Measurements from ENCODE around the gene APBB1IP.

Gene APBB1IP

GRCh38 chr10:26513101-26513500, 75.0 kb downstream of the APBB1IP start:
- no peak for TF ChIP-seq POLR2AphosphoS5 (IDR thresholded peaks at IDR 0.05; ENCODE audit: borderline replicate concordance, low read depth, low read length)
- TF ChIP-seq FOXP2 (optimal IDR thresholded peaks at IDR 0.05; ENCODE audit: control extremely low read depth, extremely low read length, insufficient read depth) = no peak
- TF ChIP-seq EZH2 (IDR thresholded peaks at IDR 0.05) = no peak
- Histone ChIP-seq H3K9ac (ENCODE audit: insufficient read length) (no peak overlapping the region), H3K4me3 (no peak overlapping the region), H3K27ac (no peak overlapping the region), H3K36me3 (ENCODE audit: insufficient read depth, low read length) (no peaks in the 10 kb centered on the region), H3K9me3 (ENCODE audit: low read depth, low read length) (no peaks in the 10 kb centered on the region)
- DNase-seq (ENCODE audit: low read depth, low spot score) = no peak

GRCh38 chr10:26516540-26517101, 78.5 kb downstream of the APBB1IP start:
- TF ChIP-seq POLR2AphosphoS5 (IDR thresholded peaks at IDR 0.05; ENCODE audit: borderline replicate concordance, low read depth, low read length) (no peak), EZH2 (IDR thresholded peaks at IDR 0.05) (no peak), FOXP2 (optimal IDR thresholded peaks at IDR 0.05; ENCODE audit: control extremely low read depth, extremely low read length, insufficient read depth) (no peak)
- Histone ChIP-seq H3K9ac (ENCODE audit: insufficient read length) (no peak overlapping the region), H3K36me3 (ENCODE audit: insufficient read depth, low read length) (no peaks in the 10 kb centered on the region), H3K9me3 (ENCODE audit: low read depth, low read length) (no peaks in the 10 kb centered on the region), H3K4me3 (no peak overlapping the region), H3K27ac (no peak overlapping the region)
- DNase-seq (ENCODE audit: low read depth, low spot score) = no peak

GRCh38 chr10:26517141-26517867, 79.2 kb downstream of the APBB1IP start:
- no peak overlapping the region for H3K4me3 ChIP-seq
- H3K9ac ChIP-seq (ENCODE audit: insufficient read length) = no peak overlapping the region

GRCh38 chr10:26519803-26520202, 81.7 kb downstream of the APBB1IP start:
- no peaks in the 10 kb centered on the region for H3K36me3 ChIP-seq (ENCODE audit: insufficient read depth, low read length)
- TF ChIP-seq FOXP2 (optimal IDR thresholded peaks at IDR 0.05; ENCODE audit: control extremely low read depth, extremely low read length, insufficient read depth) = no peak
- no peak for TF ChIP-seq POLR2AphosphoS5 (IDR thresholded peaks at IDR 0.05; ENCODE audit: borderline replicate concordance, low read depth, low read length)
- no peak for TF ChIP-seq EZH2 (IDR thresholded peaks at IDR 0.05)
- no peak overlapping the region for H3K27ac ChIP-seq
- H3K4me3 ChIP-seq = no peak overlapping the region
- H3K9me3 ChIP-seq (ENCODE audit: low read depth, low read length) = no peaks in the 10 kb centered on the region
- no peak for DNase-seq (ENCODE audit: low read depth, low spot score)
- H3K9ac ChIP-seq (ENCODE audit: insufficient read length) = no peak overlapping the region

More at GRCh38 chr10:26517141-26517867, 79.2 kb downstream of the APBB1IP start:
- H3K36me3 ChIP-seq (ENCODE audit: insufficient read depth, low read length) = no peaks in the 10 kb centered on the region
- TF ChIP-seq FOXP2 (optimal IDR thresholded peaks at IDR 0.05; ENCODE audit: control extremely low read depth, extremely low read length, insufficient read depth) (no peak), POLR2AphosphoS5 (IDR thresholded peaks at IDR 0.05; ENCODE audit: borderline replicate concordance, low read depth, low read length) (no peak), EZH2 (IDR thresholded peaks at IDR 0.05) (no peak)
- H3K9me3 ChIP-seq (ENCODE audit: low read depth, low read length) = no peaks in the 10 kb centered on the region
- no peak for DNase-seq (ENCODE audit: low read depth, low spot score)
- no peak overlapping the region for H3K27ac ChIP-seq

GRCh38 chr10:26520575-26520974, 82.4 kb downstream of the APBB1IP start:
- DNase-seq (ENCODE audit: low read depth, low spot score) = no peak
- Histone ChIP-seq H3K9ac (ENCODE audit: insufficient read length) (no peak overlapping the region), H3K36me3 (ENCODE audit: insufficient read depth, low read length) (no peaks in the 10 kb centered on the region), H3K27ac (no peak overlapping the region), H3K9me3 (ENCODE audit: low read depth, low read length) (no peaks in the 10 kb centered on the region), H3K4me3 (no peak overlapping the region)
- no peak for TF ChIP-seq EZH2 (IDR thresholded peaks at IDR 0.05)
- no peak for TF ChIP-seq POLR2AphosphoS5 (IDR thresholded peaks at IDR 0.05; ENCODE audit: borderline replicate concordance, low read depth, low read length)
- TF ChIP-seq FOXP2 (optimal IDR thresholded peaks at IDR 0.05; ENCODE audit: control extremely low read depth, extremely low read length, insufficient read depth) = no peak

GRCh38 chr10:26524161-26524896, 86.2 kb downstream of the APBB1IP start:
- DNase-seq (ENCODE audit: low read depth, low spot score) = no peak
- TF ChIP-seq EZH2 (IDR thresholded peaks at IDR 0.05) (no peak), POLR2AphosphoS5 (IDR thresholded peaks at IDR 0.05; ENCODE audit: borderline replicate concordance, low read depth, low read length) (no peak), FOXP2 (optimal IDR thresholded peaks at IDR 0.05; ENCODE audit: control extremely low read depth, extremely low read length, insufficient read depth) (no peak)
- H3K9me3 ChIP-seq (ENCODE audit: low read depth, low read length) = no peaks in the 10 kb centered on the region
- H3K27ac ChIP-seq = no peak overlapping the region
- no peak overlapping the region for H3K4me3 ChIP-seq
- H3K9ac ChIP-seq (ENCODE audit: insufficient read length) = no peak overlapping the region
- H3K36me3 ChIP-seq (ENCODE audit: insufficient read depth, low read length) = no peaks in the 10 kb centered on the region

- Histone ChIP-seq H3K27ac (no peak overlapping the region), H3K36me3 (ENCODE audit: insufficient read depth, low read length) (no peaks in the 10 kb centered on the region), H3K9ac (ENCODE audit: insufficient read length) (no peak overlapping the region), H3K4me3 (no peak overlapping the region), H3K9me3 (ENCODE audit: low read depth, low read length) (no peaks in the 10 kb centered on the region)
- TF ChIP-seq POLR2AphosphoS5 (IDR thresholded peaks at IDR 0.05; ENCODE audit: borderline replicate concordance, low read depth, low read length) (no peak), FOXP2 (optimal IDR thresholded peaks at IDR 0.05; ENCODE audit: control extremely low read depth, extremely low read length, insufficient read depth) (no peak), EZH2 (IDR thresholded peaks at IDR 0.05) (no peak)
- DNase-seq (ENCODE audit: low read depth, low spot score) = no peak
Observed at GRCh38 chr10:26525586-26525985, 87.4 kb downstream of the APBB1IP start.

GRCh38 chr10:26527018-26527417, 88.9 kb downstream of the APBB1IP start:
- no peak for TF ChIP-seq EZH2 (IDR thresholded peaks at IDR 0.05)
- TF ChIP-seq FOXP2 (optimal IDR thresholded peaks at IDR 0.05; ENCODE audit: control extremely low read depth, extremely low read length, insufficient read depth) = no peak
- TF ChIP-seq POLR2AphosphoS5 (IDR thresholded peaks at IDR 0.05; ENCODE audit: borderline replicate concordance, low read depth, low read length) = no peak
- Histone ChIP-seq H3K9me3 (ENCODE audit: low read depth, low read length) (no peaks in the 10 kb centered on the region), H3K9ac (ENCODE audit: insufficient read length) (no peak overlapping the region), H3K27ac (no peak overlapping the region), H3K36me3 (ENCODE audit: insufficient read depth, low read length) (no peaks in the 10 kb centered on the region), H3K4me3 (no peak overlapping the region)
- DNase-seq (ENCODE audit: low read depth, low spot score) = no peak

Measured in SK-N-MC (cell line).